GM19455 (cell line): ENCODE data around the gene LGALS8.
"Not testable (repeated sequence)": the region's sequence is repeated elsewhere in the genome, so short reads cannot be mapped to it uniquely, and the experiment has no call there.

Experiments
- ATAC-seq: cut with Tn5 transposase; IDR thresholded peaks from one replicate; pipeline ENCODE4 v1.9.1; 2021; ENCODE audit not compliant: unreplicated experiment

The LGALS8 gene

GRCh38 chr1:236536540-236536939 lies 12.8 kb downstream of the LGALS8 start:
- ATAC-seq = no peak

- ATAC-seq = no peak
Observed at GRCh38 chr1:236540813-236541465, 17.2 kb downstream of the LGALS8 start.

GRCh38 chr1:236541710-236542109 lies 17.9 kb downstream of the LGALS8 start:
- no peak for ATAC-seq

- no peak for ATAC-seq
Observed at GRCh38 chr1:236543065-236543669, 19.4 kb downstream of the LGALS8 start.

- ATAC-seq = no peak
Observed at GRCh38 chr1:236545621-236546169, 21.9 kb downstream of the LGALS8 start.

- ATAC-seq = no peak
Observed at GRCh38 chr1:236548452-236548851, 24.7 kb downstream of the LGALS8 start.

- no peak for ATAC-seq
Observed at GRCh38 chr1:236550961-236551851, 27.4 kb downstream of the LGALS8 start.

GRCh38 chr1:236552096-236552495 lies 28.3 kb downstream of the LGALS8 start:
- ATAC-seq = no peak

- no peak for ATAC-seq
Observed at GRCh38 chr1:236552901-236553300, 29.1 kb downstream of the LGALS8 start.

GRCh38 chr1:236553370-236553769 lies 29.6 kb downstream of the LGALS8 start:
- ATAC-seq = no peak

GRCh38 chr1:236556606-236557005 lies 32.8 kb downstream of the LGALS8 start:
- ATAC-seq = no peak

- no peak for ATAC-seq
Observed at GRCh38 chr1:236558081-236558480, 34.3 kb downstream of the LGALS8 start.

- no peak for ATAC-seq
Observed at GRCh38 chr1:236558846-236559245, 35.1 kb downstream of the LGALS8 start.

- no peak for ATAC-seq
Observed at GRCh38 chr1:236560213-236560771, 36.5 kb downstream of the LGALS8 start.

- ATAC-seq = no peak
Observed at GRCh38 chr1:236561976-236562375, 38.2 kb downstream of the LGALS8 start.

GRCh38 chr1:236565530-236565929 lies 41.7 kb downstream of the LGALS8 start:
- no peak for ATAC-seq

GRCh38 chr1:236568285-236568894 lies 44.6 kb downstream of the LGALS8 start:
- ATAC-seq = no peak

GRCh38 chr1:236575523-236575922 lies 51.7 kb downstream of the LGALS8 start:
- no peak for ATAC-seq

- ATAC-seq = no peak
Observed at GRCh38 chr1:236576004-236576403, 52.2 kb downstream of the LGALS8 start.

- ATAC-seq = not testable (repeated sequence)
Observed at GRCh38 chr1:236577041-236577440, 53.3 kb downstream of the LGALS8 start.

- ATAC-seq = no peak
Observed at GRCh38 chr1:236578661-236579060, 54.9 kb downstream of the LGALS8 start.
